ENCODE measurements around the gene CNTN5. TPM values are rescaled to one million over a fixed set of nuclear protein-coding genes. Genes with fewer than 3 reads are reported as not detected.

CNTN5 gene
- polyA plus RNA-seq, 1 donor from 2014 or later = 1.1 TPM

- Histone ChIP-seq H3K4me3 (ENCODE audit: low read length) (no peak overlapping the region), H3K79me2 (replicated peaks; ENCODE audit: insufficient read depth, low read length) (no peaks in the 10 kb centered on the region), H2AFZ (ENCODE audit: low read depth, low read length) (no peak overlapping the region), H3K9ac (ENCODE audit: low read length) (no peak overlapping the region), H3K4me2 (ENCODE audit: low read length) (no peak overlapping the region), H3K9me3 (ENCODE audit: low read length) (no peaks in the 10 kb centered on the region), H3K36me3 (ENCODE audit: insufficient read depth, low read length) (no peaks in the 10 kb centered on the region), H3K27me3 (ENCODE audit: insufficient read depth, low read depth, low read length) (no peaks in the 10 kb centered on the region), H3F3A (ENCODE audit: insufficient read depth, low read length, poor library complexity, severe bottlenecking) (no peaks in the 10 kb centered on the region), H4K20me1 (ENCODE audit: insufficient read depth) (no peaks in the 10 kb centered on the region), H3K27ac (ENCODE audit: low read length) (no peak overlapping the region), H3K9me2 (ENCODE audit: insufficient read depth, low read length) (no peaks in the 10 kb centered on the region)
- TF ChIP-seq POLR2AphosphoS5 (IDR thresholded peaks at IDR 0.05) (no peak), EZH2 (IDR thresholded peaks at IDR 0.05; ENCODE audit: borderline replicate concordance, insufficient read depth, low read length, poor library complexity, severe bottlenecking) (no peak), TAF1 (IDR thresholded peaks at IDR 0.05; ENCODE audit: low read depth) (no peak), EP300 (conservative IDR thresholded peaks at IDR 0.05; ENCODE audit: poor library complexity, severe bottlenecking) (no peak), SMC3 (conservative IDR thresholded peaks at IDR 0.05; ENCODE audit: poor library complexity) (no peak), CTCF (IDR thresholded peaks at IDR 0.05; ENCODE audit: poor library complexity, severe bottlenecking) (no peak), MXI1 (conservative IDR thresholded peaks at IDR 0.05; ENCODE audit: poor library complexity, severe bottlenecking) (no peak), RAD21 (conservative IDR thresholded peaks at IDR 0.05) (no peak), REST (IDR thresholded peaks at IDR 0.05; ENCODE audit: borderline replicate concordance) (no peak)
These were observed 1211.3 kb downstream of the CNTN5 start for GRCh38 chr11:100232006-100232405.

GRCh38 chr11:100235085-100235484 lies 1214.3 kb downstream of the CNTN5 start:
- TF ChIP-seq CTCF (IDR thresholded peaks at IDR 0.05; ENCODE audit: poor library complexity, severe bottlenecking) (no peak), MXI1 (conservative IDR thresholded peaks at IDR 0.05; ENCODE audit: poor library complexity, severe bottlenecking) (no peak), EP300 (conservative IDR thresholded peaks at IDR 0.05; ENCODE audit: poor library complexity, severe bottlenecking) (peak; percentile 84), REST (IDR thresholded peaks at IDR 0.05; ENCODE audit: borderline replicate concordance) (no peak), POLR2AphosphoS5 (IDR thresholded peaks at IDR 0.05) (peak; percentile 62), TAF1 (IDR thresholded peaks at IDR 0.05; ENCODE audit: low read depth) (no peak)
- Histone ChIP-seq H3K9me3 (ENCODE audit: low read length) (no peaks in the 10 kb centered on the region), H3K36me3 (ENCODE audit: insufficient read depth, low read length) (no peaks in the 10 kb centered on the region)

More at GRCh38 chr11:100235085-100235484, 1214.3 kb downstream of the CNTN5 start:
- H3K9me2 ChIP-seq (ENCODE audit: insufficient read depth, low read length) = no peaks in the 10 kb centered on the region
- peak overlapping the region; percentile 53 for H3K27ac ChIP-seq (ENCODE audit: low read length)
- H3K4me2 ChIP-seq (ENCODE audit: low read length) = no peak overlapping the region
- H3K9ac ChIP-seq (ENCODE audit: low read length) = no peak overlapping the region
- no peak overlapping the region for H2AFZ ChIP-seq (ENCODE audit: low read depth, low read length)
- H4K20me1 ChIP-seq (ENCODE audit: insufficient read depth) = no peaks in the 10 kb centered on the region
- no peak overlapping the region for H3K4me3 ChIP-seq (ENCODE audit: low read length)
- H3F3A ChIP-seq (ENCODE audit: insufficient read depth, low read length, poor library complexity, severe bottlenecking) = no peaks in the 10 kb centered on the region
- no peaks in the 10 kb centered on the region for H3K27me3 ChIP-seq (ENCODE audit: insufficient read depth, low read depth, low read length)
- no peaks in the 10 kb centered on the region for H3K79me2 ChIP-seq (replicated peaks; ENCODE audit: insufficient read depth, low read length)
